NCI-H1092 treated with DMSO at 0.1 percent for 48 hours (cell line): Measurements from ENCODE around the gene G3BP1.
A peak's percentile ranks its signal among the peaks of the same experiment; 100 is the strongest.
"Not testable (repeated sequence)": the region's sequence is repeated elsewhere in the genome, so short reads cannot be mapped to it uniquely, and the experiment has no call there.

ENCODE experiments used
- DNase-seq: peaks from one replicate; lab custom pipeline; 2025; lab: John Stamatoyannopoulos, UW

Gene G3BP1

GRCh38 chr5:151799407-151799806 lies 27.7 kb downstream of the G3BP1 start:
- DNase-seq, result no peak

- DNase-seq, result no peak
Measured at GRCh38 chr5:151800532-151800931, 28.8 kb downstream of the G3BP1 start.

- no peak for DNase-seq
Measured at GRCh38 chr5:151805414-151806223, 33.9 kb downstream of the G3BP1 start.

- no peak for DNase-seq
Measured at GRCh38 chr5:151808451-151809169, 36.9 kb downstream of the G3BP1 start.

GRCh38 chr5:151810449-151810848 lies 38.7 kb downstream of the G3BP1 start:
- DNase-seq, result no peak

- DNase-seq, result no peak
Measured at GRCh38 chr5:151810897-151811296, 39.1 kb downstream of the G3BP1 start.

- no peak for DNase-seq
Measured at GRCh38 chr5:151811593-151812321, 40.0 kb downstream of the G3BP1 start.

- DNase-seq, result no peak
Measured at GRCh38 chr5:151812757-151813309, 41.1 kb downstream of the G3BP1 start.

GRCh38 chr5:151815051-151815450 lies 43.3 kb downstream of the G3BP1 start:
- no peak for DNase-seq

GRCh38 chr5:151819830-151820229 lies 48.1 kb downstream of the G3BP1 start:
- peak; percentile 1 for DNase-seq

GRCh38 chr5:151820271-151820670 lies 48.5 kb downstream of the G3BP1 start:
- DNase-seq, result no peak

GRCh38 chr5:151820903-151821302 lies 49.1 kb downstream of the G3BP1 start:
- DNase-seq, result peak; percentile 27

- DNase-seq, result no peak
Measured at GRCh38 chr5:151822141-151822540, 50.4 kb downstream of the G3BP1 start.

- peak; percentile 49 for DNase-seq
Measured at GRCh38 chr5:151825445-151825844, 53.7 kb downstream of the G3BP1 start.

GRCh38 chr5:151829370-151829769 lies 57.6 kb downstream of the G3BP1 start:
- no peak for DNase-seq

- not testable (repeated sequence) for DNase-seq
Measured at GRCh38 chr5:151832843-151833242, 61.1 kb downstream of the G3BP1 start.

GRCh38 chr5:151846765-151847164 lies 75.0 kb downstream of the G3BP1 start:
- DNase-seq, result no peak

- no peak for DNase-seq
Measured at GRCh38 chr5:151847871-151848270, 76.1 kb downstream of the G3BP1 start.

GRCh38 chr5:151855701-151856100 lies 83.9 kb downstream of the G3BP1 start:
- DNase-seq, result no peak

GRCh38 chr5:151856861-151857260 lies 85.1 kb downstream of the G3BP1 start:
- no peak for DNase-seq

- DNase-seq, result not testable (repeated sequence)
Measured at GRCh38 chr5:151860867-151861266, 89.1 kb downstream of the G3BP1 start.
